NOMO-1 treated with dmso at 0.1 percent for 144 hours (cell line): Measurements from ENCODE around the gene SPAG4.

Source experiments
- DNase-seq: peaks from one replicate; lab custom pipeline; 2025; ENCODE audit not compliant: unreplicated experiment; lab: John Stamatoyannopoulos, UW

Gene SPAG4

DNA sequence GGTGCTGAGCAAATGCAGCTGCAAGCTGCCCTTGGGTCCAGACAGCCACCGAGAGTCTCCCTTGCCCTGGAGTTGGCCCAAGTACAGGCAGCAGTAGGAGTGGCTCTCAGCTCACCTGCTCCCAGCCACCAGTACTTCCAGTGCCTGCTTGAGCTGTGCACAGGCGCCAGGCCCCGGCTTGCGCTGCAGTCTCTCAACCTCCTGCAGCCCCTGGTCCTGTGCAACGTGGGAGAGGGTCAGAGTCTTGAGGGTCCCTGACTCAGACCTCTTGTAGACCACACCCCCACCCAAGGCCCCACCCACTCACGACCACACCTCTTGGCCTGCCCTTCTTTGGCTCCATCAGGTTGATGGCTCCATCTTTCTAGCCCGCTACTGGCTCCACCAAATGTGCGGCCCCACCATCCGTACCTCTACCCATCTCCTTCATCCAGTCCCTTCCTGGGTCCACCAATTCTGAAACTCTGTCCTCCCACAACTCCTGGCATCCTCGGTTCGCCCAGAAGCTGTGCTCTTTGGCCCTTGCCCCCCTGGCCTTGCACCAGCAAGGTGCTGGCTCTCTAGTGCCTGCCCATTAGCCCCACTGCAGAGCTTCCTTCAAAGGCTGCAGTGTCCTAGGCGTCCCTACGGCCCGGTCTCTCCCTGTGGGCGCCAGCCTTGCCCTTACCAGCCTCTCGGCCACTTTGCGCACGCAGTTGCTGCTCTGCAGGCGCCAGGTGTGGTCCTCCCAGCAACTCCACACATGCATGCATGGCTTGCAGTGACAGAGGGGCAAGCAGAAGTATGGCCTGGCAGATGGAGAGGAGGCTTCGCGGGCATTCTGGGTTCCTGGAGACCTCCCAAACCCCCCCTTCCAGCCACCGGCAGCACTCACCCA is 16.5 kb upstream of the SPAG4 start:
- no peak for DNase-seq

DNA sequence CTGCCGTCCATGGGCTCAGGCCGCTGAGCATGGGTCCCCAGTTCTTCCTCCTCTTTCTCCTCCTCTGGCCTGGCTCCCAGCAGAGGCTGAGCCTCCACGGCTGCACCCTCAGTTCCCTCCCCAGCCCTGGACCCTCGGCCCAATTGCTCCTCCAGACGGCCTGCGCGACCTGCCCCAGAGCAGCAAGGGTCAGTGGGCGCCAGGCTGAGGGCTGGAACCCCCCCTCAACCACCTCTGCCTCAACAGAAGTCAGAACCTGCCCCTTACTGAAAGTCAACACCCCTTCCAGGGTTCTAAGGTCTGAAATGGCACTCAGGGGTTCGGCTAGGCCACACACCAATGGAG is 15.9 kb upstream of the SPAG4 start:
- DNase-seq, result no peak

DNA sequence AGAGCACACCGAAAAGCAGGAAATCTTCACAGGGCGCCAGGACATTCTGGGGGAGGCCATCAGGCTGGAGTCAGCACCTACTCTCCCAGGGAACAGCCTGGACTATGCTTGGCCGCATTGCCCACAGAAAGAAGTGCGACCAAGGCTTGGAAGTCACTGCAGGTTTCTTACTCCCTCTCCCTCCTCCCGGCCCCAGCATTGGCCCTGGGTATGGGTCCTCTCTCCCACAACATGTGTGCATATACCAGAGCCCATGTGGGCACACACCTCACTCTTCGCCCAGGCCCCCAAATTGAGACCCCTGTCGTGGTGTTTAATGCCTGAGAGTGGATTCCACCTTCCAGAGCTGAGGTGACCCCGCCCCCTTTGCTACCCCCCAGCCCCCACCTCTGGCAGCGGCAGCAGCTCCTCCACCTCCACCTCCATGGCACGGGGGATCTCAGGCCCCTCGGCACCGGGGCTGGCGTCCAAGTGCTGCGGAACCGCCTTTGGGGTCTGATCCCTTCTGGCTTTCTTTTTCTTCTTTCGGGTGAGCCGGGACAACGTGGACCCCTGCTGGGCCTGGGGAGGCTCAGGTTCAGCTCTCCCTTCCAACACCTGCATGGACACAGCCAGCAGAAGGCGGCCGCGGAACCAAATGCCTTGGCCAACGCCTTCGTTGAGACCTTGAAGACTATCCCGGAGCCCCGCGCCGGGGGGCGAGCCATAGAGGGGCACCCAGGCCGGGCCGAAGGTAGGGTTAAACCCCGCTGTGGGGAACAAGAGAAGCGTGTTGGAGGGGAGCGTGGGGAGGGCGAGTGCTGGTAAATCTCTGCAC is 15.2 kb upstream of the SPAG4 start:
- DNase-seq, result no peak

DNA sequence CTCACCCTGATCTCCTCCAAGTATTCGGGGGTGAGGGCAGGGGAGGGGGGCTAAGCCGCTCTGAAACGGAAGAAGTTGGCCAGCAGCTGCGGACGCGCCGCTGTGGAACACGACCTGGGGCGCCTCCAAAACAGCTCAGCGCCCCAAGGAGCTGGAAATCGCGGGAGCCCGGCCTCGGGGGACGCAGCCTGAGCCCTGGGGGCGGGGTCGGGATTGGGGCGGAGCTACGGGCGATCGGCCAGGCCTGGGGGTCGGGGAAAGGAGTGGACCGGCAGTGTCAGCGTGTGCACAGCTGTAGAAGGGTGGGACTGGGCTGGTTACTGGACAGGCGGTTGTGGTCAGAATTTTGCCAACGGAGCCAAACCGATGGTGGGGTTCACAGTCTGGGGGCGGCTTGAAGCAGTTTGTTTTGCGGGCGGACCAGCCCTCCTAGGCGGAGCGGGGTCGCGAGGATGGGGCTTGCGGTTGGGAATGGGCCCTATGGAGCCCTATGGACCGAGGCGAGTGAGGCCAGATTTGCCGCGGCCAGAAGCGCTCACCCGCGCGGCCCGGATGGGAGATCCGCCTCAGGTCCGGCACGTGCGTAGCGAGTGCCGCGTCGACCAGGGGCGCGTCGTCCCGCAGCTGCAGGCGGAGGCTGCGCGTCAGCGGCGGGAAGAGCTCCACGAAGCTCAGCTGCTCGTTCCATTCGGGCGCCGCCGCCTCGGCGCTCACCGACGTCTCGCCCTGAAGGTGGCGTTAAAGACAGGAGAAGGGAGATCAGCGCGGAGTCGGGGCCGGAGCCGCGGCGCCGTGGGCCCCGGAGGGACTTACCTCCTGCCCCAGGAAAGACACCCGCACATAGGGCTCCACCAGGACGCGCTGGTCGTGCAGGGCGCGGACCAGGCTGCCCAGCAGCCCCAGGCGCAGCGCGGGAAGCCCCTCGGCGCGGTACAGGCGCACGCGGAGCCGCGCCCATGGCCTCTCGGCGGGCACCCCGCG is 14.3 kb upstream of the SPAG4 start:
- DNase-seq, result peak; percentile 40

DNA sequence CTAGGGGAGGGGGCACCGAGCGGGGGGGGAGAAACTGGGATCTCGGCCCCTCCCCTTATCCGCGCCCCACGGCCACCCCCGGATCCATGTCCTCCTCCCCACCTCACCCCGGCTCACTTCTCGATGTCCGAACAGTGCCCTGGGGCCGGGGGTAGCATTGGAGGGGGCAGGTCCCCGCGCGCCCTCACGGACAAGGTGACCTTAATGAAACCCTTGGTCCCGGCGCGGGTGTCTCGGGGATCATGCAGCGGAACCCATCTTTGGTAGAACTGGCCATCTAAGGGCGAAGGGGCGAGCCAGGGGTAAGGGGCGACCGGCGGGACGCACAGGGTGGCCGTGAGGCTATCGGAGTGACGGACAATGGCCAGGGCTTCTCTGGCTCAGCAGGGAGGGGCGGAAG is 13.6 kb upstream of the SPAG4 start:
- DNase-seq, result no peak

DNA sequence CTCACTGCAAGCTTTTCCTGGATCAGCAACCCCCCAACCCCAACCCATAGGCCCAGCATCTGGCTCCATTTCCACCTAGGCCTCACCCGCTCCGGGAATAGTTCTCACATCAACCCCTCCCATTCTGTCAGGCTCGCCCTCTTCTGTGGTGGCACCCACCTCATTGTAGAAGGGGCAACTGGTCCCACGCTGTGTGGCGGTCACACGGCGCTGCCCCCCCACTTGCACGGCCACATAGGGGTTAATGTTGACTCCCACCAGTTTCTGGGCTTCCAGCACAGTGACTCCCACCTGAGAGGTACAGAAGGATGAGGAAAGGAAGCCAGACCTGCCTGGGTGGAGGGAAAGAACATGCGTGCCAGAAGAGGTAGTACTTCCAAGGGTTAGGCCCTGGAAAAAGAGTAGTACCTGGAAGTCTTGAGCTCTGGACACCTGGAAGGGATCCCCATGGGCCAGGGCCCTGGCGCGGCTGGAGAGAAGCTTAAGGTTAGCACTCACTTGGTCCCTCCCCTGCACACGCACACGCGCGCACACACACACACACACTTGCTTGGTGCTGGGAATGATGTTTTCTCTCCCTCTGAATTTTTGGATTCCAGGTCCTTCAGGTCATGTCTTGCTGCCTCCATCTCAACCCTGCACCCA is 12.7 kb upstream of the SPAG4 start:
- no peak for DNase-seq

DNA sequence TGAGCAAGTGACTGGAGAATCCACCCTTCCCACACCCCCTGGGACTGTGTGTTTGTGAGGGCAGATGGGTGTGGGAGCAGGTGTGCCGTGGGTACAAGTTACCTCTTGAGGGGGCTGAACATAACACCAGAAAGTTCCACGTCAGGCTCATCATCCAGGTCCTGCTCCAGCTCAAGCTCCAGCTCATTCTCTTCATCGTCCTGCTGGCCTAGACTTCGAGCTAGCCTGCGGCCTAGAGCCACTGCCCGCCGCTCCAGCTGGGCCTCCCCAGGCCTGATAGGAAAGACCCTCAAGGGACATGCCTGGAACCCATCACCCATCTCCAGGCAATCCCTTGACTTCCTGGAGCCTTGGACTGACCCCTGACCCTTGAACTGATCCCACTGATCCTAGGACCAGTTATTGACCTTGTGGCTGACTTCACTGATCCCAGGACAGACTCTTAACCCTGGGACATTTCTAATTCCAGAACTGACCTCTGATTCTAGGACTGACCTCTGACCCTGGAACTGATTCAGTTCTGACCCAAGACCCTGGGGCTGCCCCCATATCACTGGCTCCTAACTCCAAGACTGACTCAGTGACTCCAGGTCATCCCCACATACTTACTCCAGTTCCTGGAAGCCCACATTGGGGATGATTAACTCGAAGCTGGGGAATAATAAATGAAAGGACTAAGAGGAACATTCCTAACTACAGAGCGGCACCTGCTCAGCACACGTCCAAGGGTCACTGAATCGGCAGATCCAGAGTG is 11.8 kb upstream of the SPAG4 start:
- DNase-seq, result no peak

DNA sequence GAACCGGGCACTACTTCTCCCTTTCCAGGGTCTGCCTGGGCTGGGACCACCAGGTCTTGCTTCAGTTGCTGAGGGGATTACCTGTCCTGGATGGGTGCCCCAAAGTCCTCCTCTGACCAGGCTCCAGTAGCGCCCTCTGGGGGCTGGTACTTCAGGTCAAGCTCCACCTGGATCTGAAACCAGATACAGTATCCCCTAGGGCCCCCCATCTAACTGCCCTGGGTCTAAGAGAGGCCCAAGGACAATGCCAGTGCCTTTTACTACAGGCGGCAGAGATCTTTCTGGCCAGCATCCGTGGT is 11.2 kb upstream of the SPAG4 start:
- DNase-seq, result no peak

DNA sequence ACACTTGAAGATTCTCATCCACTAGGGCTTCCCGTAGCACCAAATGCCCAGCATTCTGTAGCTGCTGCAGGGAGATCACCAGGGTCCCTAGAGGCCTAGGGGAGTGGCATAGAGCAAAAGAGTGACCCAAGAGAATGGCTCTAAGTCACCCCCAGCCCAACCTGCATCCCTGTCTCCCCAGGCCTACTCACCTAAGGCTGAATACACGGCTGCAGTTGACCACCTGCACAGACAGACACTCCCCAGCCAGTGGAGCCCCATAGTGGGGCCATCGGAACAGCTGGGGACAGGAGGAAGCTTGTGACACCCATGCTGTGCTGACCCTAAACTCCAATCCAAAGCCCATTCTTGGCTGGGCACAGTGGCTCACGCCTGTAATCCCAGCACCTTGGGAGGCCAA is 9.5 kb upstream of the SPAG4 start:
- DNase-seq, result no peak

DNA sequence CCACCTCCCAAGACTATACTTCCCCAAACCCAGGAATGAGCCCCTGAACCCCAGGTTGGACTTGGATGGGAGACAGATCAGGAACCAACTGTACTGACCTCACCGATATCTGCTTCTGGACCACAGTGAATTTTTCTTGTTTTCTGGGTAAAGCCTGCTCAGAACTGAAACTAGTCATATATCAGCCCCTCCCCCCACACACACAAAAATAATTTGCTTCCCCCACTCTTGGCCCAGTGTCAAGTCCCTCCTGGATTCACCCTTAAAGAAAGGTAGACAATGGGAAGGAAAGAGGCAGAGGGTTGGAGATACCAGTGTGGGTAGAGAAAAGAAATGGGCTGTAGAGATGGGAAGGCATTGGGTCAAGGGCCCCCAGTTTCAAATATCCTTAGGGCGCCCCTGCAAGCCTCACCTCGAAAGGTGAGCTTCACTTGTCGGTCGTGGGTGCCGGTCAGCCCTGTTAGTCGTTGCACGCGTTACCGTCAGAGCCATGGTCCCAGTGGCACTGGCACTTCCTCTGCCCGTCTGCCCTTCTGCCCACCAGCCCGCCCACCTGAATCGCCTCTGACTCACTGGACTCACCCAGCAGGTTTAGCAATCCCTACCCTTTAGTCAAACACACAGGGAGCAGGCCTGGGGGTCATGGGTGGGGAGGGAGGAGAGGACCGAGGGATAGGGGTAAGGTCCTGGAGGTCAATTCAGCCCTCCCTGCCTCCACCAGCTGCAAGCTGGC is 8.5 kb upstream of the SPAG4 start:
- DNase-seq, result no peak

DNA sequence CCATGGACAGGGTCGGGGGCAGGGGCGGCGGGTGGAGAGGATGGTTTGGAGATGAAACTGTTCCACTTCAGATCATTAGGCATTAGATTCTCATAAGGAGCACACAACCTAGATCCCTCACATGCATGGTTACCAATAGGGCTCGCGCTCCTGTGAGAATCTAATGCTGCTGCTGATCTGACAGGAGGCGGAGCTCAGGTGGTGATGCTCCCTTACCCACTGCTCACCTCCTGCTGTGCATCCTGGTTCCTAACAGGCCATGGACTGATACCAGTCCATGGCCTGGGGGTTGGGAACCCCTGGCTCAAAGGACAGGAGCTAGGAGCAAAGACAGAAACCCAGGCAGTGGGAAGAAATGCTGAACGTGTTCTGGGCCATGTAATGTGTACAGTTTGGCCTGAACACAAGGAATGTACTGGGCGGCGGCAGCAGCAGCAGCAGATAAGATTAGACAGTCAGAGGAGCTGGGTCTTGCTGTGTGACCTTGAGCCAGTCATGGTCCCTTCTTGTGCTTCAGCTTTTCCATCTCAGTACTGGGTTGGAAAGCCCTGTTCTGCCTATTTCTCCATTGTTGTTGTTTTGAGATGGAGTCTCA is 4.7 kb upstream of the SPAG4 start:
- no peak for DNase-seq

DNA sequence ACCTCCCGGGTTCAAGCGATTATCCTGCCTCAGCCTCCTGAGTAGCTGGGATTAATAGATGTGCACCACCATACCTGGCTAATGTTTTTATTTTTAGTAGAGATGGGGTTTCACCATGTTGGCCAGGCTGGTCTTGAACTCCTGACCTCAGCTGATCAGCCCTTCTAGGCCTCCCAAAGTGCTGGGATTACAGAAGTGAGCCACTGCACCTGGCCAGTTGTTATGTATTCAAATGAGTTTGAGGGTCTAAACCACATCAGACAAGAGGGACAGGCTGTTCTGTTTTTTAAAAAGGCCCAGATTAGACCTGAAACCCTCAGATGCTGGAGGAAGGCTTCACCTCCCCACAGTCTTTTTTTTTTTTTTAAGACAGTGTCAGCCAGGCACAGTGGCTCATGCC is 4.1 kb upstream of the SPAG4 start:
- DNase-seq, result no peak

DNA sequence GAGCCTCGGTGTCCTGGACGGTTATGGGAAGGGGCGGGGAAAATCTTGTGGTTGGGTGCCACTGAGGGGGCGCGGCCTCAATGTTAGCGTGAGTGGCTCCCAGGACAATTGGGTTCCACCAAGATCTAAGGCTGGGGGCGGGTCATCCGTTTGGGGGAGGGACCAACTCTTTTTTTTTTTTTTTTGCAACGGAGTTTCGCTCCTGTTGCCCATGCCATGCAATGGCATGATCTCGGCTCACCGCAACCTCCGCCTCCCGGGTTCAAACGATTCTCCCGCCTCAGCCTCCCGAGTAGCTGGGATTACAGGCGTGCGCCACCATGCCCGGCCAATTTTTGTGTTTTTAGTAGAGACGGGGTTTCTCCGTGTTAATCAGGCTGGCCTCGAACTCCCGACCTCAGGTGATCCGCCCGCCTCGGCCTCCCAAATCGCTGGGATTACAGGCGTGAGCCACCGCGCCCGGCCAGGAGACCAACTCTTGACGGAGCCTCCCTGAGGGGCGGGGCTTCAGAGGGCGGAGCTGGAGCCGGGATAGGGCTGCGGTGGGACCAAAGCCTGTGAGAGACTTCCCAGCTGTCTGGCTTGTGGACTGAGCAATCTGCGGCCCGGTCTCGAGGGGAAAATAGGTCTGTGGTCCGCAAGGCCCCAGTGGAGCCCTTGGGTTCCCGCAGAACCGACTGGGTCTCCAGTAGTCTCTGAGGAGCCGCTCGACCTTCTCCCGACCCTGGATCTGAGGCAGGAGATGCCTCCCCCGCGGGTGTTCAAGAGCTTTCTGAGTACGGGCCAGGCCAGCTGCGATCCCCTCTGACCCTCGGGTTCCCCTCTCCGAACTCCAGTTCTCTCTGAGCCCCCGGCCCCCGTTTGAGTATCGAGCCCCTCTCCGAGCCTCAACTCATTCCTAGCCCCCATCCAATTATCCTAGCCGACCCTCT is 1.1 kb downstream of the SPAG4 start:
- DNase-seq, result no peak

DNA sequence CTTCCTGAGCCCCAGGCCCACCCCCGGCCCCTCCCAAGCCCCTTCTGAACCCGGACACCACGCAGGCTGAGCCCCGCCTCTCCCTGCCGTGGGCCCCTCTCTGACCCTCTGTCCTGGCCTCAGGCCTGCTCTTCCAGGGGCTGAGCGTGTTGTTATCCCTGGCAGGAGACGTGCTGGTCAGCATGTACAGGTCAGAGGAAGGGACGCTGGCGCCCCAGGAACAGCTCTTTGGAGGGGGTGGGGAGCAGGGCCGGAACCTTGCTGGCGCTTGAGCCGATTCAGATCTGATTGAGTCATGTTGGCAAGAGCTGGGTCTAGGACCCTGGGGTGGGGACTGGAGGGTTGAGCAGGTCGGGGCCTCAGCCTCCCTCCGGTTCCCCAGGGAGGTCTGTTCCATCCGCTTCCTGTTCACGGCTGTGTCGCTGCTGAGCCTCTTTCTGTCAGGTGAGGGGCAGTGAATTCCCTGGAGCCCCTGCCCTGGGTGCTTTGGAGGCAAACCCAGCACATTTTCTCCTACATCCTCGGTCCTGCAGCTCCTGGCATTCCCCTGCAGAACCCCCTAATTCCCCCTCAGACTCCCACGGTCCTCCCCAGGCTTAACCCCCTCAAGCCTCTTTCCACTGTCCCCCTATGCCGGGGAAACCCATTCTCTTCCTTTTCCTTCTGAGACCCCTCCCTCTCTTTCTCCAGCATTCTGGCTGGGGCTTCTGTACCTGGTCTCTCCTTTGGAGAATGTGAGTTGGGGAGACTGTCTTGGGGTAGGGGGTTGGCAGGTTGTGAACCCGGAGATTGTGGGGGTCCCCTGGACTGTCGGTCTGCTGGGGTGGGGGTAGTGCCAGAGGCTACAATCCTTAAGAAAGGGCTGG is 2.0 kb downstream of the SPAG4 start:
- DNase-seq, result no peak

DNA sequence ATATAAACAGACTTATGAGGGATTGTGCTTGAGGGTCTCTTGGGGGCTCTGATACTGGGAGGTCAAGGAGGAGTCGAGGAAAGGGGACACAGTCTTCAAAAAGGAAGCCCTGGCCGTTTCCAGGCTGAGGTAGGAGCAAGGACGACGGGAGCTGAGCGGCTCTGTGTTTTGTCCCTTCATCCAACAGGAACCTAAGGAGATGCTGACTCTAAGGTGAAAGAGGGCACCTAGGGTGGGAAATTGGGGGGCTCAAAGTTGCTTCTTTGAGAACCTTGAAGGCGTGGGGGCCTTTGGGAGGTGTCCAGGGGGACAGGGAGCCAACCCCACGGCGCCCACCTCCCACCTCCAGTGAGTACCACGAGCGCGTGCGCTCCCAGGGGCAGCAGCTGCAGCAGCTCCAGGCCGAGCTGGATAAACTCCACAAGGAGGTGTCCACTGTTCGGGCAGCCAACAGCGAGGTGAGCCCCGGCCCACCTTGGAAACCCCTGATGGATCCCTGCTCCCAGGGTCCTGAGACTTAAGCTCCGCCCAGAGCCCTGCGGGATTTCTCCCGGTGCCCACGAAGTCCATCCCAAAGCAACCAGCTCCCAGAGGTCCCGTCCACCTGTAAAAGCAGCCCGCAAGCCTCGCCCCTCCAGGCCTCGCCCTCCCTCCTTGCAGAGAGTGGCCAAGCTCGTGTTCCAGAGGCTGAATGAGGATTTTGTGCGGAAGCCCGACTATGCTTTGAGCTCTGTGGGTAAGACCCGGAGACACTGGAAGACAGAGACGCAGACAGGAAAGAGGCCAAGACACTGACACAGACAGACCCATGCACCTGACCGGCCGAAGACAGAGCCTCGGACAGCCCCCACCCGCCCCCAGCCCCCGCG is 2.9 kb downstream of the SPAG4 start:
- no peak for DNase-seq
